EL (cell line): ENCODE measurements around the gene PGAP6.
"Not testable (repeated sequence)": the region's sequence is repeated elsewhere in the genome, so short reads cannot be mapped to it uniquely, and the experiment has no call there.

Source experiments
- DNase-seq: peaks from one replicate; pipeline ENCODE4 v3.0.0-alpha.2; 2016

PGAP6 gene

DNA sequence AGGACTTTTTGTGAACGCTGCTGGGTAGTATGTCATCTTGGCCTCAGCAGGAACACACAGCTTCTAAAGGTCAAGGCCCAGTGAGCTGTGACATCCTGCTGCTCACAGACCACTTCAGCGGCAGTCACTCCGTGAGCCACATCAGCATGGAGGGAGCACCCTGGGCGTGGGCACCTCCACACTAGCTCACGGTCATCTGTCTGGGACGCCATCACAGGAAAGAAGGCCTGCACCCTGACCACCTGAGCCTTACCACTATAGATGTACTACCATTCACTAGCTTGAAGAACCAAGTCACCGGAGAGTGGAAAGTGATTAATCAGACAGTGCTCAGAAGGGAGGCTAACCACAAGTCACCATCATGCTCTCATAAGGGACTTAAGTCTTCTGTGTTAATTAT lies 32.6 kb downstream of the PGAP6 start:
- no peak for DNase-seq

- not testable (repeated sequence) for DNase-seq
Measured at GRCh38 chr16:348495-348894, 33.3 kb downstream of the PGAP6 start.

- no peak for DNase-seq
Measured at GRCh38 chr16:347203-347602, 34.6 kb downstream of the PGAP6 start.

DNA sequence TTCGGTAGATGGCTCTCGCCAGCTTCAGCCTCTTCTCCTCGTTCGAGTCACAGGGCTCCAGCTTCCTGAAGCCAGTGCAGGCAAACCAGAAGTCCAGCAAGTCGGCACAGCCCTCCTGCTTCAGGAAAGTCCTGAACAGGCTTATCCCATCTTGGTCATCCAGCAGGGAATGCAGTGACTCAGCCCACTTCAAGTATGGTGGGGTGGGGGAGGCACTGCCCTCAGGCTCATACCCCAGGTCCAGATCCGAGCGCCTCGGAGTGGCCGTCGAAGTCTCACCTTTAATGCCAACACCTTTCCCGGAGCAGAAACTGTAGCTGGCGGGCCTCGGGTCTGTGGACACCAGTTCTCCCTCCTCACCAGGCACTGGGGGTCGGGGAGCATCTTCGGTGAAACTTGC lies 35.2 kb downstream of the PGAP6 start:
- peak; percentile 61 for DNase-seq

- no peak for DNase-seq
Measured at GRCh38 chr16:345772-346171, 36.0 kb downstream of the PGAP6 start.

DNA sequence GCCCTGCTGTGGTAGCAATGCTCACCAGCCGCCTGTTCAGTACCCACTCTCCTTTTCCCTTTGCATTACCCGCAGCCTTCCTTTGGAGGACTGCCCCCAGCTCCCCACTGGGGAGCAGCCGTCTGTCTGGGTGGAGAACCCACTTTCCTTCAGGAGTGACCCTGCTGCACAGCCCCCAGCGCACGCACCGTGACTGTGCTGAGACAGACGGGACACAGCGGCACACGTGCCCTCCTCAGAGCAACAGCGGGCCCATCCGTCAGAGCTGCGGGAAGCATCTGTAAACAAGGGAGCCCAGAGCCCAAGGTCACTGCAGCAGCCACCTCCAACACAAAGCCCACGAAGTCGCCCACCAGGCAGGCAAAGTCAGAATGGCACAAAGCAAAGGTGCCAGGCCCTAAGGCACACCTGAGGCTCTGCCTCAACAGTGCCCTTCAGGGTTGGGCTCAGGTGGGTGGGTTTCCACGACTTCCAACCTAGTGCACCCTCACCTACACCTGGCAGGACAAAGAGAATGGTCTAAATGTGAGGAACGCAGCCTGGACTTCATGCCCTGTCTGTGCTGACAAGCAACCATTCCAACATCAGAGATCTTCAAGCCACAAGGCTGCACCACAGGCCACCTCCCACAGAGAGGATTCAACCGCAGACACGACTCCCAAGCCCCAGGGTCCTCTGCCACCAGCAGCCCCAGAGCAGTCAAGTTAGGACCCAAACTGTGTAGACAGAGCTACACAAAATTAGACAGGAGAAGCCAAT lies 39.1 kb downstream of the PGAP6 start:
- DNase-seq = no peak

DNA sequence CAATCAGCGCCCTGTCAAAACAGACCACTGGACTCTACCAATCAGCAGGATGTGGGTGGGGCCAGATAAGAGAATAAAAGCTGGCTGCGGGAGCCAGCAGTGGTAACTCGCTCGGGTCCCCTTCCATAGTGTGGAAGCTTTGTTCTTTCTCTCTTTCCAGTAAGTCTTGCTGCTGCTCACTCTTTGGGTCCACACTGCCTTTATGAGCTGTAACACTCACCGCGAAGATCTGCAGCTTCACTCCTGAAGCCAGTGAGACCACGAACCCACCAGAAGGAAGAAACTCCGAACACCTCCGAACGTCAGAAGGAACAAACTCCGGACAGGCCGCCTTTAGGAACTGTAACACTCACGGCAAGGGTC lies 39.8 kb downstream of the PGAP6 start:
- DNase-seq = not testable (repeated sequence)

DNA sequence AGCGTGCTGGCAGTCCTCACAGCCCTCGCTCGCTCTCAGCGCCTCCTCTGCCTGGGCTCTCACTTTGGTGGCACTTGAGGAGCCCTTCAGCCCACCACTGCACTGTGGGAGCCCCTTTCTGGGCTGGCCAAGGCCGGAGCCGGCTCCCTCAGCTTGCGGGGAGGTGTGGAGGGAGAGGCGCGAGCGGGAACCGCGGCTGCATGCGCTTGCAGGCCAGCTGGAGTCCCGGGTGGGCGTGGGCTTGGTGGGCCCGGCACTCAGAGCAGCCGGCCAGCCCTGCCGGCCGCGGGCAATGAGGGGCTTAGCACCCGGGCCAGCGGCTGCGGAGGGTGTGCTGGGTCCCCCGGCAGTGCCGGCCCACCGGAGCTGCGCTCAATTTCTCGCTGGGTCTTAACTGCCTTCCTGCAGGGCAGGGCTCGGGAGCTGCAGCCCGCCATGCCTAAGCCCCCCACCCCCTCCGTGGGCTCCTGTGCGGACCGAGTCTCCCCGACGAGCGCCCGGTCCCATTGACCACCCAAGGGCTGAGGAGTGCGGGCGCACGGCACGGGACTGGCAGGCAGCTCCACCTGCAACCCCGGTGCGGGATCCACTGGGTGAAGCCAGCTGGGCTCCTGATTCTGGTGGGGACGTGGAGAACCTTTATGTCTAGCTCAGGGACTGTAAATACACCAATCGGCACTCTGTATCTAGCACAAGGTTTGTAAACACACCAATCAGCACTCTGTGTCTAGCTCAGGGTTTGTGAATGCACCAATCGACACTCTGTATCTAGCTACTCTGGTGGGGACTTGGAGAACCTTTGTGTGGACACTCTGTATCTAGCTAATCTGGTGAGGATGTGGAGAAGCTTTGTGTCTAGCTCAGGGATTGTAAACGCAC lies 40.4 kb downstream of the PGAP6 start:
- not testable (repeated sequence) for DNase-seq

DNA sequence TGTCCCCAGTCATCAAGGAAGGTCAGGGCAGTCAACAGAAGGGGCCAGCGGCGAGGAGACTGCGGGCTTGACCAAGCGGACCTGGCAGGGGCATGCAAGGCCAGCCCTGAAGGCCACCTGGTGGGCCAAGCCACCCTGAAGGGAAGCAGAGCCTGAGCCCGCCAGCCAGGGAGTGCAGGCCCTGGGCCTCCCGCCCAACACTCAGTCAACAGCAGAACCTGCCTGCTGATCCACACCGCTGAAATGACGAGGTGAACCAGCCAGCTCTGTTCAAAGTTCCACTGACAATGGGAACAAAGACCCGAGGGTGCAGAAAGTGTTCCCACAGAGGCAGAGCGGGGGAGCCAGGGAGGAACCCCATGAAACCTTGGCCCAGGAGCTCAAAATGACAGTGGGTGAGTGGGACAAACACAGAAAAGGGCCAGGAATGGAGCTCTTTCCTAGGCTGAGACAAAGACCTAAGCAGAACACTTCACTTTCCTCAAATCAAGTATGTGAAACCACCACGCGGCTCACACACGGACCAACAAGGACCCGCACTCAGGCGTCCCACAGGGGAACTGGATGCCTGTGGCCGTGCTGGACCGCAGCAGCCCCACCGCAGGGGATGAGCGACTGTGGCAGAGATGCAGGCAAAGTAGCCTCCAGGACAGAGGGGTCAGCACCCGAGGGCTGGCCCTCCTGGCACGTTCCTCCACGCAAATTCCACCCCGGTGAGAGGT lies 41.2 kb downstream of the PGAP6 start:
- no peak for DNase-seq

GRCh38 chr16:339680-340079 lies 42.1 kb downstream of the PGAP6 start:
- DNase-seq = no peak

DNA sequence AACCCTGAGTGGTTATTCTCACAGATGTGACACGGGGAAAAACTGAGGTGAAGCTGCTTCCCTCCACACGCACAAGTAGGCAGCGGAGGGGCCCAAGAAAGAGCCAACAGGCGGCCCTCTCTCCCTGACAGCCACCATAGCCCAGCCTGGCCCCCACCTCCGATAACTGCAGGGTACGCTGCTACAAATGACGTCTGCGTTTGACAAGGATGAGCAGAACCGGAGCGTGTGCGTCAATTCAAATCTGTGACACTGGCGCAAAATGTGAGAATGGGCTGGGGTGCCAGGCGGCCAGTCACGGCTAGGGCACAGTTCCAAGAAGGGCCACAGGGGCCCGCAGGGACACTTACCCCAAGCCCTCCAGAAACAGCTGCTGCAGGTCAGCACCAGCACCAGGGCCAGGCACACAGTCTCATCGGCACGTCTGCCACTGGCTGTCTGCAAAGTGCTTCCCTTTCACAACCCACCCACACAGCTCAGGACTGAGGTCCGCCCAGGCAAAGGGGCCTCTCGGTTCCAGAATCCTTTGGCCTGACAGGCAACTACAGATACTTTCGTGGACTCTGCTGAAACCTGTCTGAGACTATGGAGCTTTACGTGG lies 43.7 kb downstream of the PGAP6 start:
- no peak for DNase-seq

GRCh38 chr16:337437-337836 lies 44.3 kb downstream of the PGAP6 start:
- no peak for DNase-seq

DNA sequence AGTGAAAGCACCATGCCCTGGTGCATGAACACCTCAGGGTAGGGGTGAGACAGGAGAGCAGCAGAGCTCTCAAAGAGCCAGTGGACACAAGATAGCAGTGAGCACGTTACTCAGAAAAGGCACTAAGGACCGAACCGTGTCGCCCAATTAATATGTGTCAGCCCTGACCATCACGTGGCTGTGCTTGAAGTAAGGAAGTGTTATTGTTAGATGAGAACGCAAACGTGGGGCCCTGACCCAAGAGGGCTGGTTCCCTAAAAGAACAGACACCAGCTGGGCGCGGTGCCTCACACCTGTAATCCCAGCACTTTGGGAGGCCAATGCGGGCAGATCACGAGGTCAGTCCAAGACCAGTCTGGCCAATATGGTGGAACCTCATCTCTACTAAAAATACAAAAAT lies 45.5 kb downstream of the PGAP6 start:
- no peak for DNase-seq

DNA sequence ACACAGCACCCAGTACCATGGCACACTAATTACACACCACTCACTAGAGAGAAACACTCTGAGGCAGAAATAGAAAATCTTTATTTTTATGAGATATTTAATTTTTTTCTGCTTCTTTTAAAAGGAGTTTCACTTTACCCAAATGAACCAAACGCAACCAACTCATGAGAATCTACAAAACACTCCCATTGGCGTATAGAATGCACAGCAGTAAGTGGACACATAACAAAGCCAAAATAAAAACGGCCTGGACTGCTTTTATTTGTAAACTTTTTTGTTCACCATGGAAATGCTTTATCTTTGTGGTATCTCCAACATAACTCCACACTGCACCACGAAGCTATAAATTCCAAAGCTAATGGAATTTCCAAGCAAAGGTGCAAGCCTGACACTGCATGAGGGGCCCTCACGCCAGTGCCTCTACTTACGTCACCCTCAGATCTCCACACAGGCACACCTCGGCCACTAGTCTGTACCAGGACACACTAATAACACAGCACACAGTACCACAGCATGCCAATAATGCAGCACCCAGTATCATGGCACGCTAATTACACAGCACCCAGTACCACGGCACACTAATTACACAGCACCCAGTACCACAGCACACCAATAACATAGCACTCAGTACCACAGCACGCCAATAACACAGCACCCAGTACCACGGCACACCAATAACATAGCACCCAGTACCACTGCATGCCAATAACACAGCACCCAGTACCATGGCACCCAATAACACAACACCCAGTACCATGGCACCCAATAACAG lies 46.7 kb downstream of the PGAP6 start:
- DNase-seq = not testable (repeated sequence)

GRCh38 chr16:334164-334832 lies 47.5 kb downstream of the PGAP6 start:
- DNase-seq = not testable (repeated sequence)

DNA sequence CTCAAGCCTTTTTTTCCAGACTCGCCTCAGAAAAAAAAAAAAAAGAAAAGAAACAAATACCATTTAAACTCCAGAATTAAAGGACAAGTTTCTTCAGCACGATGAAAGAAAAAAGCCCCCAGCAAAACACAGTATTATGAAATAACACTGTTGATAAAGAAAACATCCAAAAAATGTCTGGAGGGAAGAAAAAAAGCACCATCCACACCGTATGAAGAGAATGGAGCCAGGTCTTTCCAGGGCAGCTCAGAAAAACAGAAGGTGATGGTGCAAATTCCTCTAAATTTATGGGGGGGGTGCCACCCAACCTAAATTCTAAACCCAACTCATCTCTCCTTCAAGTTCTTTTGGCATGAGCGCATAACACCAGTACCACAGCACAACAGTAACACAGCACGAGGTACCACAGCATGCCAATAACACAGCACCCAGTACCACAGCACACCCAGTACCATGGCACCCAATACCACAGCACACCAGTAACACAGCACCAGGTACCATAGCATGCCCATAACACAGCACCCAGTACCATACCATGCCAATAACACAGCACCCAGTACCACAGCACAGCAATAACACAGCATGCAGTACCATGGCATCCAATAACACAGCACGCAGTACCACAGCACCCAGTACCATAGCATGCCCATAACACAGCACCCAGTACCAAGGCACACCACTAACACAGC lies 48.2 kb downstream of the PGAP6 start:
- no peak for DNase-seq

DNA sequence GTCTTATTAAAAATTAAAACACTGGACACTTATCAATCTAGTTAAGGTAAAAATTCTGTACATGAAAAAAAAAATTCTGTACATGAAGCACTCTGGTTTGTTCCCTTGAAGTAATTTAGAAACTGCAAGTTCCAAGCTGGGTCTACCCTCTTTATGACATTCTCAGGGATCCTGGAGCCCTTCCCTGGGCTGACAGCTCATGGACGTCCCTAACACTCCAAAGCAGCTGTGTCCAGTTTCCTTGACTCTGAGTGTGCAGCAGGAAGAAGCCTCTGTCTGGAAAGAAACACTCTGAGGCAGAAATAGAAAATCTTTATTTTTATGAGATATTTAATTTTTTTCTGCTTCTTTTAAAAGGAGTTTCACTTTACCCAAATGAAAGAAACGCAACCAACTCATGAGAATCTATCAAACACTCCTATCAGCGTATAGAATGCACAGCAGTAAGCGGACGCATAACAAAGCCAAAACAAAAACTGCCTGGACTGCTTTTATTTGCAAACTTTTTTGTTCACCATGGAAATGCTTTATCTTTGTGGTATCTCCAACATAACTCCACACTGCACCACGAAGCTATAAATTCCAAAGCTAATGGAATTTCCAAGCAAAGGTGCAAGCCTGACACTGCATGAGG lies 50.5 kb downstream of the PGAP6 start:
- DNase-seq = not testable (repeated sequence)

- no peak for DNase-seq
Measured at GRCh38 chr16:330741-331140, 51.0 kb downstream of the PGAP6 start.

DNA sequence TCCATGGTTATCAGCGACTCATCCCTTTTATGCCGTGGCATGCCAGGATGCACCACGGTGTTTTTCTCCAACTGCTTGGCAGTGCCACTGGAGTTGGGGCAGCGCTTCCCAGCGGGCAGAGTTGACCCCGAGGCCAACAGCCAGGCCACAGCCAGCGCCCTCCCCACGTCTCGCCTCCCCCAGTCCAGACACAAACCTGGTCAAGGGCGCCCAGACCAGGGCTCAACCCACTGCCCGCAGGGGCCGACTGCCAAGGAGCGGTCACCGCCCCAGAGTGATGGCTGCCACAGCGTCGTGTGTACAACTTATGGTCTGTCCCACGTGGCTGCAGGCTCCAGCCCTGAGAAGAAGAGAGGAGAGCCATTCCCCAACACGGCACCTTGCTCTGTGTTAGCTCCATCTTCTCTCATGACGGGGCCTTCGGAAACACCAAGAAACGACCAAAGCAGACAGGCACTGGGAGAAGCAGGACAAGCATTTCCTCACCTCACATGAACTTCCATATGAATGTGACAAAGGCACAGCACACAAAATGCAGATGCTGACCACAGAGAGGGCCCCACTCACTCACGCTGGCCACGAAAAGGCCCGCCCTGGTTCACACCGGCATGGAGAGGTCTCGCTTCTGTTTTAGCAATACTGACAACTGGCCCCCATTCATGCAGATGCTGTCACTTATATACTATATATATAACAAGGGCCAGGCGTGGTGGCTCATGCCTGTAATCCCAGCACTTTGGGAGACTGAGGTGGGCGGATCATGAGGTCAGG lies 56.2 kb downstream of the PGAP6 start:
- no peak for DNase-seq
